GM21576 (cell line): ENCODE data around the gene XDH.

ENCODE experiments used
- ATAC-seq: cut with Tn5 transposase; IDR thresholded peaks from one replicate; pipeline ENCODE4 v1.9.1; 2021; ENCODE audit warnings: mild to moderate bottlenecking, moderate library complexity; ENCODE audit not compliant: unreplicated experiment

Gene XDH

DNA sequence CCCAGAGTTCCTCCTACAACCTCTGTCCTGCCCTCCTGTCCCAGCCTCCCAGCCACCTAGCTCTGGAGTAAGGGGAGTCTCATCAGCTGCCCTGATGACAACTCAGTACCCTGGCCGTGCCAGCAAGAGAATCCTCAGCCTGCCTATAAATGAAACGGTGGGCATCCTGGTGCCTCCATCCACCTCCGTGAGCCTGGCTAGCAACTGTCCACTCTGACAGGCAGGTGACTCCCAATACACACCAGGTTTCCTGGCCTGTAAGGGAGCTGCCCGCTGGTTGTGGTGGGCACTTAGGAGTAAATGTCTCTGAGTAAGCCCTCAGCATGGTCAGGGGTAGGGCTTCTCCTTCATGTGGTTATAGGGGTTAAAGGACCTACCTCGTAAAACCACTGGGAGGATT is 81.5 kb downstream of the XDH start:
- ATAC-seq = no peak

DNA sequence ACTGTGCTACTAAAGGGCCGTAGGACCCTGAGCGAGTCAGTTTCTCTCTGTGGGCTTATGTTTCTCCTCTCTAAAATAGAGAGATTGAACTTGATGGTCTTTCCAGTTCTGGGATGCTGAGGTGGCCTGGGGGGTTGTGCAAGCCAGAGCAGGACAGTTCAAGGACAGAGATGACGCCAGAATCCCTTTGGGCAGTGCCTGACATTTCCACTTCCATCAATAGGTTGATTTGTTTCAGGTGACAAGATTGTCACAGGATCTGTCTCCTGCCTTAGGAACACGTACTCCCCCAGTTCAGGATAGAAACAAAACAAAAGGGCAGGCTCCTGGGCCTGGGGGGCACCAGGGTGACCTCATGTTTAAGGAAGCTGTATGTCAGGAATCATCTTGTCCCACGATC is 82.0 kb downstream of the XDH start:
- no peak for ATAC-seq

DNA sequence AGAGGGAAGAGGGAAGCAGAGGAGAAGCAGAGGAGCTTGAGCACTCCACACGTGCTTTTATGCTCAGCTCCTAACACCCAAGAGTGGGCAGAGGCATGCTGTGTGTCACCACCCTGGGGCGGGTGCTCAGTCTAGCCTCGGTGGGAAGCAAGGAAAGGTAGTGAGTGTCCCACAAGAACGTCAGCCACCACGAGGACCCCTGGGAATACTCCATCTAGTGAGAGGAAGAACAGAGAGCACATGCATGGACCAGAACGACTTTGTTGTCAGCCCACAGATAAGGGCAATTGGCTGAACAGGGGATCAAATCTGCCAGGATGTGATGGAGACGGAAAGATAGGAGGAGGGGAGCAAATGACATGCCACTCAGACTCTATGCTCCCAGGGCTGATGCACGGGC is 83.4 kb downstream of the XDH start:
- no peak for ATAC-seq

DNA sequence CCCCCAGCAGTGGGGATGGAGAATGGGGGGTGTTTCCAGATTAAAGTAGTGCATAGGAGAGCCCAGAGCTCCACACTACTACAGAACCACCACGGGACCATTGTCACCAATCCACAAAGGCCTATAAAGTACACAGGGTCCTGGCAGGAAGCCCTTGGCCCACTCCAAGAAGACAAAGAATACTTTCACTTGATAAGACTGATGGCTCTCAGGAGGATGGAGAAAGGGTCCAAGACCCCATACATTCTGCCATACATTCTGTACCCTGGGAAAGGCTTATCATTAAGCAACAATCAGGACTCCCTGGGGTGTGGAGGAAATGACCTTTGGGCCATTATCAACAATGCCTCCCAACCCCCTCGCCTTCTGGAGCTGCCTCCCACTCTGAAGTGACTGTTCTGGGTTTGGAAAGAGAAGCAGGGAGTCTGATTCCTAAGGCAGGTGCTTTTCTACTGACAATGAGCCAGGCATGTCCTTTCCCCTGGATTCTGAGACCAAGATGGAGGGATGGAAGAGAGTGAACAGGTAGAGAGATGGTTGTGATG is 85.4 kb downstream of the XDH start:
- ATAC-seq = no peak

DNA sequence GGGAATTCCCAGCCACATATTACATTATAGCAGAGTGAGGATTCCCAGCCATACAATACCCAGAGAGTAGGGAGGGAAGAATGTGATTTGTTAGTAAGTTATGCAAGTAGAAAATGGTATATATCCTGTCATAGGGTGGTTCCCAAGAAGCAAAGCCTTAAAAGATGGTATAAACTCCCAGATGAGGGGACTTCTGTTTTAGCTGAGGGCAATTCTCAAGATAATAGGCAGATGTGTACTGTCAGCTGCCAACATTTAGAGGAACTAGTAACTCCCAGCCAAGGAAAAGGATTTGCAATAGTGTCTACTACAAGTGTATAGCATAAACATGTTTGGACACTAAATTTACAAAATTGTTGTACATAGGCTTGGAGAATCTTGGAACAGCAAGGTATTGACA is 86.5 kb downstream of the XDH start:
- no peak for ATAC-seq

DNA sequence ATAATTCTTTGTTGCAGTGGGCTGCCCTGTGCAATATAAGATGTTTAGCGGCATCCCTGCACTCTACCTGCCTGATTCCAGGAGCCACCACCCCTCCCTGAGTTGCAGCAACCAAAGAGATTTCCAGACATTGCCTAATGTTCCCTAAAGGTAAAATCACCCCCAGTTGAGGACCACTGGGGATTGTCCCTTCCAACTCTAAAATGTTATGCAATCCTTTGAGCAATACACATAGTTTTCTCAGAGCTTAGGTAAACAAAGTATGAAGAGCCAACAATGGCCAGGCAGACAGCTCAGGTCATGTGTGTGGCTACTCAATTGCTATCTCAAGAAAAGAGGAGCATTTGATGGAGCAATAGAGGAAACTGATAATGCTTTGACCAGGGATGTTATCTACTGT is 87.0 kb downstream of the XDH start:
- no peak for ATAC-seq

DNA sequence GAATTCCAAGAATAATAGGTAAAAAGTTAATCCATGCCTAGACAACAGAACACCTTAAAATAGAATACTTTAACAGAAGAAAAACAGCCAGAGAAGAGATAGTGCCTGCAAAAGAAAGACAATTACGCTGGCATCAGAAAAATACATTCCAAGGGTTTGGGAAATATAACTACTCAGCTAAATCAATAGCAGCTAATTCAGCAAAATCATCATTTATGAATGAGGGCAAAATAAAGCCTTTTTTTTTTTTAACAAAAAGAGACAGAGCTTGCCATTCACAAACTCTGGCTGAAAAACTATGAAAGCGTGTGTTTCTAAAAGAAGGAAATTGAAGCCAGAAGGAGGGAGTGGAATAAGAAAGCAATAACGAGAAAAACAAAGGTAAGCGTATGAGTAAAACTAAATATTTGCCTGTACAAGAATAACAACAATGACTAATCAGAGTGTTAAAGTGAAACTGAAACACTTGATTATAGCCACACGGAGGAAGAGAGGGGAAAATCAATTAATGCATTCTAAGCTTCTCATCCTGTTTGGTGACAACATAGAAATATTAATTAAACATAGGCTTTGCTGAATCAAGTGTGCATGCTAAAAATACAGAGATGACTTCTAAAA is 90.4 kb downstream of the XDH start:
- ATAC-seq = peak; percentile 66

DNA sequence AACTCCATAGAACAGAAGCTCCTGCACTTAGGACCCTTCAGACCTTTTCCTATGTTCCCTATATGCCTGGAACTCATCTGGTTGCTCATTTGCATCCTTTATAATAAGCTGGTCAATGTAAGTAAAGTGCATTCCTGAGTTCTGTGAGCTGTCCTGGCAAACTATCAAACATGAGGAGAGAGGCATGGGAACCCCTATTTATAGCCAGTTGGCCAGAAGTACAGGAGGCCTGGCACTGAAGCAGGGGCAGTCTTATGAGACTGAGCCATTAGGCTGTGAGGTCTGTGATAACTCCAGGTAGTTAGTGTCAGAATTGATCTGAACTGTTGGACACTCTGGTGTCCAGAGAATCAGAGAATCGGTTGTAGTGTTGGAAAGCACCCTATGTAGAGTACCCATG is 92.2 kb downstream of the XDH start:
- no peak for ATAC-seq

DNA sequence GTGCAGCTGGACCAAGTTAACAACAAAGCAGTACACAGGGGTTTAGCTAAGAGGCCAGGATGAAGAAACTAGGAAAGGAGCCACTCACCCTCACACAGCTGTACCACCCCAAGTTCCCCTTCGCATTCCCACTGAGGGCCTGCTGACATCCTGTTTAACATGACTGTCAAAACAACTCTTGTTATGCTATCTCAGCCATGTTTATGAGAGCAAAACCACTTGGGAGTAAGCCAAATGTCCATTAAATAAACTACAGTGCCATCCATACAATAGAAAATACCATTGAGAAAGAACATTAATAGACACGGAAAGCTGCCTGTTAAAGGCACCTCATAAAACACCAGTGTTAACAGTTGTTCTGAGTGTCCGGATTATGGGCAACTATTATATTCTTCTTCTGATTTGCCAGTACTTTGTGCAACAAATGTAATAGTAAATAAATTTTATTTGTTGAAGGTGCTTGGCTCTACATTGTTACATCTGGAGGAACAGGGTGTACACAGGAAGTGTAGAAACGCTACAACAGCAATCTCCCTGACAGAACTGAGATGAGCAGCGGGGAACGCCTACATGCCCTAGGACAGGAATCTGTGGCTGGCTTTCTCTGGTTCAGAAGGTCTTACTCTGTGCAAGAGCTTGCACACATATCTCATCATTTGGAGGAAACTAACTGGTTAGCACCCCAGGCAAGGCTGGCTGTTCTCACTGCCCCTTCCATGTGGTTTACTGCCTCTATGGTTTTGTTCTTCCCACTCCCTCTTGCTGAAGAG is 95.0 kb downstream of the XDH start:
- peak; percentile 60 for ATAC-seq

DNA sequence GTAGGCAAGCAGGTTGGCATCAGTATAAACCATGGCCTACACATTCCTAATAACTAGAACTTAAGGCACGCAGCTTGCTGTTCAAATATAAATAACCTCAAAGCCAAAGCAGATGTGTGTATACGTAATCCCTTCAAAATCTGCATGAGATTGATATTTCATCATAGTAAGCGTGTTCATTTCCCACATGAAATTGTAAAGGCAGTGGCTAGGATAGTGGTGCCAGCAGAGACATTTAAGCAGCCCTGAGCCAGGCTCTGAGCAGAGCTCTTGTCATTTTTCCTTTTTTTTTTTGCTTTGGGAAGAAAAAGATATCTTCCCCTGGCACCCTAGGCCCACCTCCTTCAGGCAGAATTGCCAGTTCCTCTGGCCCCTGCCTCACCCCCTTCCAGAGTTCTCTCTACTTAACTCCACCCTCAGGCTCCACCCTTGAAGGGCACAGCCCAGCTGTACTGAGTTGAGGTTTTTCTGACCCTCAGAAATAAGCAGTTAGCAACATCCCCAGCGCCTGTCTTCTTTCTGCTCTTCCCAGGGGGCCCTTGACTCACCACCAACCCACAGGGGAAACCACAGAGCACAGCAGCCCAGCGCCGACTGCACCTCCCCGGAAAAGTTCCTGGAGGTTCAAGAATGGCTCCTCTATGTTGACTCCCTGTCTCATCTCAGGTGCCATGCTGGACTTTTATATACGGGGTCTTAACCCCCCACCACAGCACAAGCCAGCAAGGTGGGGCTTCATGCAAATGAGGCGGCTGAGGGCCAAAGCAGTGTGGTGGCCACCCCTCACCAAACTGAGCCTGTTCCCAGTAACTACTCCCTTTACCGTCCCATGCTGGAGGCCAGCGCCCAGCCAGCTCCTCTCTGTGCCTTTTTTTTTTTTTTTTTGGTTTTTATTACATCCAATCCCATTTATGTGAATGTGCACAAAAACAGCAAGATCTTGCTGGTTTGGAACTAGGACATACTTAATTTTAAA is 95.9 kb downstream of the XDH start:
- no peak for ATAC-seq

DNA sequence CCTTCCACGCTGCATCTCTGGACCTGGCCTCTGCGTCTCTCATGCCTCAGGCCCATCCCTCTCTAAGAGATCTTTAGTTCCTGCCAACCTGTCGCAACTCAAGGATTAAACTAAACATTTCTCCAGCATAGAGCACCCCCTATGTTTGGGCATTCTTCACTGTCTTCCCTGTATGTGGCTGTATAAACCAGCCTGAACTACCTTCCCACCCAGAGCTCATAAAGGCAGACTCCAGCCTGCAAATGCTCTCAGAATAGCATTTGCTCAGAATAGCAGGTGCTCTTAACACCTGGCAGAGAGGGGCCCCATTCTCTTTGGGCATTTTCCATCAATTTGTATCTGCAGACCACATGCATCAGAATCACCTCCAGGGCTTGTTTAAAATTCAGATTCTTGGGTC is 97.1 kb downstream of the XDH start:
- no peak for ATAC-seq

DNA sequence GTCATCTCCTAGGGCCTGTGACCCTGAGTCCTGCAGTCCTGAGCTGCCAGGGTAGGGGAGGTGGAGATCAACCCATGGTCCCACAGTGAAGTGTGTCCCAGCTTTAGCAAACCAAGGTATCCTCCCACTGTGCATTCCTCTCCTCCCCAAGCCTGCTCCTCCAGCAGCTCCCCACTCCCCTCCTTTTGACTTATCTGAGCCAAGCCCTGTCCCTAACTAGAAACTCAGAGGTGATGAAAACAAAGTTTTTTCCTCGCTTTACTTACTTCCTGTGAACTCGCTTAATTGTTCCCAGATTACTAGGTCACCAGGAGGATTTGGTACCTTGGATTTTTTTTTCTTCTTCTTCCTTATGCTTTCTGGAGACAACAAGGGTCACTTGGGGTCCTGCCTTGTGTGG is 99.8 kb downstream of the XDH start:
- ATAC-seq = no peak

DNA sequence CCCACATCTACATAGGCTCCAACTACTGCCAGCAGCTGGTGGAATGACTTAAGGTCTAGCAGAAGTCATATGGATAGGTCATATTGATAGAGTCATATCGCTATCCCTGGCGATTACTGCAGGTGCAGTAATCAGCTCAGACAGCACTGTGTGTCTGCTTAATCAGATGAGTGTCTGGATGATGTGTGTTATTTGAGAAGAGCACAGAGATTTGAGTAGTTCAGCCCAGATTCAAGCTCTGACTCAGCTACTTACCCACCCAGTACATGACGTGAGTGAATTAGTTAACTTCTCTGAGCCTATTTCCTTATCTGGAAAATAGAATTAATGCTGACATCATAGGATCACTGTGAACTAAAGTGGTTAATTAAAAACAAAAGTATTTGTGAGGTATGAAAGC is 101.6 kb downstream of the XDH start:
- no peak for ATAC-seq

DNA sequence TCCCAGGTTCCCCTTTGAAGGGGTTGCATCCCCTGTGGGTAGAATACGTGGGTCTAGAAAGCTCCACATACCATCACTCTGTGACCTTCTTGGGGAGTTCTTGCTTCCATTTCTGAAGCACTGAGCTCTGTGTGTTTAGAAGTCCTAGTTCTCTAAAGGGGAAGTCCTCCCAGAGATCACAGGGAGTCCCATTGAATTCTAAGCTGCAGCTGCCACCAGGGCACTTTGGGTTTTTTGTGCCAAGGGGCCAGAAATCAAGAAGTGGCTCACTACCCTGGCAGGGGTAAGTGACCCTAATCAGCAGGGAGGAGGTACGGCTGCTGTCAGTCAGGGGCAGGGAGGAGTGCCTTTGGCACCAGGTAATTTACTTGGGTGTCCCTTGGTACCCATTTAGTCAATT is 109.7 kb downstream of the XDH start:
- ATAC-seq = no peak

DNA sequence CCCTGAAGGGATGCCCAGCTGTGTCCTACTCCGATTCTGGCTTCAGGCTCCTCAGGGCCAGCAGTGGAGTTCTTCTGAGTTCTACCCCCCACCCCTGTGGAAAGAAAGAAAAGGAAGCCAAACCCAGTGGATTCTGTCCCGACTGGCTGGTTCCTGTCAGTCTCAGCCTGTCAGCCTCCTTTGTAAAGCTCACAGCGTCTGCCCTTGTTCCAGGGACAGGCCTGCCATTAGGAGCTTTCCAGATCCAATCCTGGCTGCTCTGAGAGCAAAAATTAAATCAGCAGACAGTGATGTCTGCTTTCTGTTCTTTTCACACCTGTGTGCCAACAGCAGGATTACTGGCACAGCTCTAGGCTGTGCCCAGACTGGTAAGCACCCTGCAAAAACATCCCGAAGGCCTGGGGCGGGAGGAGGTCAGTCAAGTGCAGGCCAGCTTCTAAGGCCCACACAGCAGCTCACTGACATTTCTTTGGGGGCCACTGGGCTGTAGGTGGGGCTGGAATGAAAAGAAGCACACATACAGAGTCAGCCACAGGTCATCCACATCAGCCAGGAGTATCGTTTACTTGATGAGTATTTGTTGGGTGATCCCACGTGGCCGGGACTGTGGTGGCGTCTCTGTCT is 111.5 kb downstream of the XDH start:
- ATAC-seq = no peak

DNA sequence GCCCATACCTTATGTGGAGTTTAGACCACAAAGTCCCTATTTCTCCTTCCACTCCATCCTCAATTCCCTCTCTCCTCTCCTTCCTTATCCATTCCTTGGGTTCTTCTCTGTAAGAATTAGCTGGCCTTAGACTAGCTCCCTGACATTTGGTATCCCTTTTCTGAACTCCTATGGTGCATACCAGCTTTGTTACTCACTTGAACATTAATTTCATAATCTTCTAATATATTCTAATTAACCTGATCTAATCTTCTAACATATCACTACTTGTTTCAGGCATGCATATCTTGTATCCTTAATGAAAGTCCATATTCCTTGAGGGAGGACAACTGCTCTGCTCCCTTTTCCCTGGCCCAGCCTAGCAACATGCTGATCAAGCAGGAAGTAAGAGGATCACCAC is 114.2 kb downstream of the XDH start:
- ATAC-seq = no peak

DNA sequence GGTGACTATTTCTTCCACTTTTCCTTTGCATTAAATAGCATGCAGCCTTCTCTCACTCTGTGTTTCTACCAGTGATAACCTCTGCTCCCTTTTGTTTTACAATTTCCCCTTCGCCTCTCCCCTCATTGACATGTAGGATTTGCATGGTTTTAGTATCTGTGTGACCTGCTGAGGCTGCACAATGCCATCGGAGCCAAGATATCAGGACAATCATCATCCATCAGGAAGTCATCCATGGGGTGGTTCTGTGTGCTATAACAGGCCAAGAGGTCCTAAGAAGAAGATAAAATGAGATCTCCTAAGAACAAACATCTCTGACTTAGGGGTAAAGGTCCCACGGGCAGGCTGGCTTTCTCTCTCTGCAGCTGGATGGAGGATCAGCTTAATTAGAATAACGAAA is 115.0 kb downstream of the XDH start:
- no peak for ATAC-seq

DNA sequence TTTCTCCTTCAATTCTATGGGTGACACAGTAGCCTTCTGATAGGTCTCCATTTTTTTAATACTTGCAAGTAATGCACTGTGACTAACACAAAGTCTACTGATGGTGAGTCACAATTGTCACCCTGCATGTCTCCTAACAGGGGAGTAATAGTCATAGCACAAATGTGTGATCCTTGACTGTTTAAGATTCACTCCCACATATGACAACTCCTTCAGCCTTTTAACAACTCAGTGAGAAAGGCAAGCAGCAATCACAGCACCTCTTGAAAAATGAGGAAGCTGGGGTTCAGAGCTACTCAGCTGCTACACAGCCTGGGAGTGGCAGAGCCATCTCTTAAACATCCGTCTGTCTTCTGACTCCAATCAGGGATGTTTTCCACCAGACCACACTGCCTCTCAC is 116.8 kb downstream of the XDH start:
- no peak for ATAC-seq

DNA sequence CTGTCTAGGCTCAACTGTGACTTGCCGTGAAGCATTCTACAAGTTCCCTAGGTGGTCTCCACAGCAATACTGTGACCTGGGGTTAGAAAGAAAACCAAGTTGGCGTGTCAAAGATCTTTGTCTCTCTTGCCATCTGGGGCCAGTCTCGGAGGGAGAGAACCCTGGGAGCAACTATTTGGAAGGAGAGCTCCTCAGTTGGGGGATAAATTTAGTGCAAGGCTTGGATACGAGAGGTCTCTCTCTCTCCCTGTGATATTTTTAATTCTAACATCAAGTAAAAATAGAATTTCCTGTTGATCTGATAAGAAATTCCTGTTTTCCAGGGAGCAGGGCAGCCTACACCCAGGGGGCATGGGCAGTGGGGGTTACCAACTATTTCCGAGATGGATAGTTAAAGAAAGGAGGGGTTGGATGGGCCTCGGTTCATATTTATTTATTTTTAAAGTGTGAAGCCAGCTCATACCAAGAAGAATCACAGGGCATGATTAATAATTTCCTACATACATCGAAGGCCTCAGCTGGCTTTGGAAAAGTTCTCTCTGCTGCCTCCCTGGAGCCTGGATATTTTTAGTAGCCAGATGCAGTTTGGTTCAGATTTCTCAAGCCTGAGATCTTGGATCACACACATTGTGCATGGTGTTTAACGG is 117.8 kb downstream of the XDH start:
- ATAC-seq = no peak

DNA sequence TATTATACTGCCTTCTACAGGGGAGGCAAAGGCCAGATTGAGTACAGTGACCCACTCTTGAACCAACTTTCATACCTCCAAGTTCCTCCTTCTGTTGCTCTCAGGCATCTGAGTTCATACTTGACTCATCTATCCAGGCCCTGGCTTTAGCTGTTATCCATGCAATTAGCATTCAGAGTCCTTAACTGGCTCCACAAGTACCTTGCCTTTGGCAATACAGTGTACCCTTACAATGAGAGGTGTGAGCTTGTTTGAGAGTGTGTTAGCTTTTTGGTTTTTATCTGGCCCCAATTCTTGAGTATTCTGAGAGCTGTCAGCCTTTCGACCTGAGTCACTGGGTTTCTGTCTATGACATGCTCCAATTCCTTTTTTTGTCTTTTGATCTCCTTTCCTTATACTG is 120.3 kb downstream of the XDH start:
- ATAC-seq = no peak

DNA sequence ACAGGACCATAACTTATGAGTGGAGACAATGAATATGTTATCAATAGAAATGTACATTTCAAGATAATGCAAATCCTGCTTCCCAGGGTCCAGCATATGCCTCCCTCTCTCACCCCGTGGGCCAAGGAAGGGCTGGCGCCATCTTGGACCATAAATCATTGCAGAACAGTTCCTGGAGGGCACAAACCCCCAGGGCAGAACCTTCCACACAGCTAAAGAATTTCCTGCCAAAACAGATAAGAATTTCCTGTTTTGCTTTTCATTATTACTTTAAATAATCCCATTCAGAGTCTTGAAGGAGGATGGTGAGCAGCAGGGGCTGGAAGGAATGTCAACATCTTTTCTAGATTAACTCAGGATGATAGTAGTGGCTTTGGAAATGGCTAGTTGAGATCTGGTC is 126.9 kb downstream of the XDH start:
- ATAC-seq = no peak
